HG03095 (cell line): ENCODE measurements around the gene MXI1.
A peak's percentile ranks its signal among the peaks of the same experiment; 100 is the strongest.
"Not testable (repeated sequence)": the region's sequence is repeated elsewhere in the genome, so short reads cannot be mapped to it uniquely, and the experiment has no call there.

Source experiments
- ATAC-seq: cut with Tn5 transposase; IDR thresholded peaks from one replicate; pipeline ENCODE4 v1.9.1; 2021; ENCODE audit warnings: moderate library complexity; ENCODE audit not compliant: unreplicated experiment

Gene MXI1

DNA sequence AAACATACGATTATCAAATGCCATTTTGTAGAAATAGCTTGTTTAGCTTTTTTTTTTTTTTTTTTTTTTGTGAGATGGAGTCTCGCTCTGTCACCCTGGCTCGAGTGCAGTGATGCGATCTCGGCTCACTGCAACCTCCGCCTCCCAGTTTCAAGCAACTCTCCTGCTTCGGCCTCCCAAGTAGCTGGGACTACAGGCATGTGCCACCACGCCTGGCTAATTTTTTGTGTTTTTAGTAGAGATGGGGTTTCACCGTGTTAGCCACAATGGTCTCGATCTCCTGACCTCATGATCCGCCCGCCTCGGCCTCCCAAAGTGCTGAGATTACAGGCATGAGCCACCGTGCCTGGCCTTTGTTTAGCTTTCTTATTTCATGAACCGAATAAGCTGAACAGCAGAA, 65.6 kb downstream of the MXI1 start:
- ATAC-seq: not testable (repeated sequence)

DNA sequence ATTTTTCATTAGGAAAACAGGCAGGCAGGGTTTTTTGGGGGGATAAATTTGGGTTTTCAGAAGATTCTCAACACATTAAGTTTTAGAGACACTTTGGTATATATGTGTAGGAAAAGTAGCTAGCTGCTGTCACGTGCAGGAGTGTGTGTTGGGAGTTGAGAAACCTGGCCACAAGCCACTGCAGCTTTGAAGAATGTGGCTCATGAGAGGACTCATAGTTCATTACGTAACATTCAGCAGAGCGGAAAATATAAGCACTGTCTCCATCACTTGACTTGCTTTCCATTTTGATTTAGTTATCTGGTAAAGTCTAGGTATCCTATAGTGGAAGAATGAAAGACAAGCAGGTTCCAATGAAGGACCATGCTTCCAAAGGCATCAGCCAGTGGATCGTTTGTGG, 66.1 kb downstream of the MXI1 start:
- ATAC-seq: peak; percentile 40

DNA sequence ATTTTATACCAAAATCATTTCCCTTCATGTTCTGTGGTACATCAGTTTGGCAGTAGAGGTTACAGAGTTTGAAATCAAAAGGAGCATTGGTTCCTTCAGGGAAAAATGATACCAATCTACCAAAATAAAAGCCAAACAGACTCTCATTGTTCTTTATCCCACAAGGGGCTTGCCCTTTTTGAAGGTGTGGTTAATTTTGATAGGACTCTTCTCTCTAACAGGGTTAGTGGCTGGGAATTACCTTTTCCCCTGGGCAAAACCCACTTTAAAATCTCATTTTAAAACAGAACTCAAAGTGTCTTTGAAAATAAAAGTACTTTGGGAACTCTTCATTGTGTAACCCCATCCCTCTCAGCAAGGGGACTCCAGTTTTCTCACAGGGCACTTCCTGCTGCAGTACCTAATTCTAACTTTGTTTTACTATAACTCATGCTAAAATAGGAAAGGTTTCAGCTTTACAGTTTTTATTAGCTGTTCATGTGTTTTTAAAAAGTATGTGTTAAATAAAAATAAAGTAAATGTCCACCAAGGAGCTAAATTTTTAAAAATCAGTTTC, 66.7 kb downstream of the MXI1 start:
- ATAC-seq: no peak

DNA sequence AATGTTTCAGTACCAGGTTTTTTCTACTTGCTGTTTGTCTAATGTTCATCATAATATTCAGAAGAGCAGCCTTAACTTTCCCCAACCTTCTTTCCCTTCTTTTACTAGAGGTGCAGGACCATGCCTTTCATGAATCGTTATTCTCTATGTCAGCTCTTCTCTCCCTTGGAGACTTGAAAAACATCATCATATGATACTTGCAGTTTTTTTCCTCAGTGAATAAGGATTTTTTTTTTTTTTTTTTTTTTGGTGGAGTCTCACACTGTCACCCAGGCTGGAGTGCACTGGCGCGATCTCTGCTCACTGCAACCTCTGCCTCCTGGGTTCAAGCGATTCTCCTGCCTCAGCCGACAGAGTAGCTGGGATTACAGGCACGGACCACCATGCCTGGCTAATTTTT, 67.2 kb downstream of the MXI1 start:
- ATAC-seq: no peak

DNA sequence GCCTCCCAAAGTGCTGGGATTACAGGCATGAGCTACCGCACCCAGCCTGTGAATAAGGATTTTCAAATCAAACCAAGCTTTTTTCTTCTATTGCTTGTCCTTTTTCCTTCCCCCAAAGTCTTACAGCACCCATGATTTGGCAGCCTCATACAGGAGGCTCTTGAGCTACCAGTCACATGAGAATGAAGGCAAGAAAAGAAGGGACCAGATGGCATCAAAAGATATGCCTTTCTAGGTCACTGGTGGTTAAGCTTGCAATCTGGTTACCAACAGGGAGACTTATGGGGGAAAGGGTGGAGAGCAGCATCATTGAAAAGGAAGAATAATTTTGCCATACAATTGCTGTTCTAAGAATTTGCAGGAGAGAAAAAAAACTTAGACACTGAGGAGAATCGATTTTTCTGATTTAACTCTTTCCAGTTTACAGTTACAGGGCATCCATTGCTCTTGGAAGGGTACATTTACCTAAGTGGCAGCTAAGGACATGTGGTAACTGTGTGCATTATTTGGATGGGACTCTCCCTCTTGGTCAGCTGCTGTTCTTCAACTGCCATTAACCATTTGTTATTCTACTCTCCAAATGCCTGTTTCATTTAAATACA, 67.8 kb downstream of the MXI1 start:
- no peak for ATAC-seq

DNA sequence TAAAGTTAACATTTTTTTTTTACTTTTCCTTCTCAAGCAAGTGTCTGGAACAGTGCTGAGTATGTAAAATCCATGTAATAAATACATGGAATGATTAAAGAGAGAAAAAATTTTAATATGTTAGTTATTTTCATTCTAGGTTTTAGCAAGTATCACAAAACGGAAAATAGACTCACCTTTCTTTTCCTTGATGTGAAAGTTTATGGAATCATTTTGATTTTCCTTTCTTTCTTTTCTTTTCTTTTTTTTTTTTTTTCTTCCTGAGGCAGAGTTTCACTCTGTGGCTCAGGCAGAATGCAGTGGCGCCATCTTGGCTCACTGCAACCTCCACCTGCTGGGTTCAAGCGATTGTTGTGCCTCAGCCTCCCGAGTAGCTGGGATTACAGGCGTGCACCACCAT, 69.2 kb downstream of the MXI1 start:
- no peak for ATAC-seq

DNA sequence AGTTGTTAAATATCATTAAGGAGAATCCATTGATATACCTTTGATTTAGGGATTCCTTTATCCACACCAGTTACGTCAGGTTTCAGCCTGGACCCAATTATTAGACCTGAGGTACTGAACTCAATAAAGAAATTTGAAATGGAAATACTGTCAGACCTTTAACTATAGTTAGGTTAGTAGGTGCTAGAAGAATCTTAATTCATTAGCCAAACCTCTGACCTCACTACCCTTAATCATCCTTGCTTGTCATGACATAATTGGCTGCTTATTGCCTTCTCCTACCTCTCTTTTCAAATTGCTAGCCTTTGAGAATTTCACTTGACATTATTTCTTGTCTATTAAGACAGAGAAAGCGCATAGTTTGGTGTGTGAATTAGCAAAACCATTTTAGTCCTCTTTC, 70.2 kb downstream of the MXI1 start:
- no peak for ATAC-seq

DNA sequence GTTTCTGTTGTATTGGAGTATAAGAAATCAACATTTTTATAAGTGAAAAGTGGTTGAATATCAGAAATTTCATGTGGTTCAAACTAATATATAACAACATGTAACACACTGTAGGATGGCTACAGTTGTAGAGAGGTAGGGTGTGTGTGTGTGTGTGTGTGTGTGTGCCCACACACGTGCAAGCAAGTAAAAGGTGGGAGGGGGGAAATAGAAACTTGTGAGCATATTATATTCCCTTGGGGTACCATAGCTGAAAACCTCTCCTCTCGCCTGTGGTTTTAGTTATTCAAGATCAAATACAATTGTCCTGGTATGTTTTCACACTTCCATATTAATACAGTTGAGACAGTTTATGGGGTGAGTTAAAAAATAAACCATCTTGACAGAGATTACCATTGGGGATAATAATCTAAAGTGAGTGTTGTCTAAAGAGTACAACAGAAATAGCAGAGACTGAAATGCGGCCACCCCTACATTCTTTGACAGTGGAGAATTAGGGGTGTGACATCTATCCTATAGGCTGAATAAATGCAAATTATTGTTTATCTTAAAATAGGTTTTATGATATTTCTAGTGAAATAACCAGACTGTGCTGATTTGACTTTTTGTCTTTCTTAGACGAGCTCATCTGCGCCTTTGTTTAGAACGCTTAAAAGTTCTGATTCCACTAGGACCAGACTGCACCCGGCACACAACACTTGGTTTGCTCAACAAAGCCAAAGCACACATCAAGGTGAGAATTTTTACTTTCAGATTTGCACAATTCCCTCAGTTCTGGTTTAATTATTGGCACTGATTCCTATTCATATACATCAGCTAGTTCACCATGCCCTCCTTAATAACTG, 71.4 kb downstream of the MXI1 start:
- no peak for ATAC-seq

DNA sequence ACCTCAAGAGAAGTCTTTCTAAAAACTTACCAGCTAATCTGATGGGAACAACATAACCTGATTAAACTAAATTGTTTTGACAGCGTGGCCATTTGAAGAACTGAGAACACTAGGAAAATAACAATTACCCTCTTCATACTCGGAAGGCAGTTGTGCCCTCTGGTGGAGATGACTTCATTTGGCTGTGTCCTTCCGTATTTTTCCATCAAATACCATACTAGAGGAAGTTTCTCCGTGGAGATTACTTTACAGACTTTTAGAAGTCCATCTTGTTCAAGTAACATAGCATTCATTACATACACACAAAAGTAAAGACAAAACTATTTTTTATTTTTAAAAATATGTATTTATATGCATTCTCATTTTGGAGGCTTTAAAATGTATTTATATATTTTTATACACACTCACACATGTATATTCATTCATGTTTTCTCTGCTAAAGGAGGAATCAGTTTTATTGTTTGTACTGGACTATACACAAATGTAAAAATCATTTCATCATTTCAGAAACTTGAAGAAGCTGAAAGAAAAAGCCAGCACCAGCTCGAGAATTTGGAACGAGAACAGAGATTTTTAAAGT, 72.1 kb downstream of the MXI1 start:
- ATAC-seq: no peak

DNA sequence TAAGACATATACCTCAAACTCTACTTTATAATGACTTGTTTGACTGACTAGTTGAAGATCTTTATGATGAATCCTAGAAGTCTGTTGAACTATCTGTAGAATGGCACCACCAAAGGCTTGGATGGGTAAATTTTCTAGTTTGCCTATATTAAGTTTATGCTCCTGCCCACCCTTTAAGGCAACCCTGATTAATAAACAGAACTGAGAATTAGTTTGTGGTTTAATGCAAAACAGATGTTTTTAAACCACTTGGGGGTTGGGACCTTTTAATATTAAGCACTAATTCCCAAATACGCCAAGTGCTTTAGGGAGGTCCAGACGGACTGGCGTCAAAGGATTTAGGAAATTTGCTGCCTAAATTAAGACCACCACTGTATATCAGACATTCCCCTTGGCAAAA, 76.9 kb downstream of the MXI1 start:
- no peak for ATAC-seq

DNA sequence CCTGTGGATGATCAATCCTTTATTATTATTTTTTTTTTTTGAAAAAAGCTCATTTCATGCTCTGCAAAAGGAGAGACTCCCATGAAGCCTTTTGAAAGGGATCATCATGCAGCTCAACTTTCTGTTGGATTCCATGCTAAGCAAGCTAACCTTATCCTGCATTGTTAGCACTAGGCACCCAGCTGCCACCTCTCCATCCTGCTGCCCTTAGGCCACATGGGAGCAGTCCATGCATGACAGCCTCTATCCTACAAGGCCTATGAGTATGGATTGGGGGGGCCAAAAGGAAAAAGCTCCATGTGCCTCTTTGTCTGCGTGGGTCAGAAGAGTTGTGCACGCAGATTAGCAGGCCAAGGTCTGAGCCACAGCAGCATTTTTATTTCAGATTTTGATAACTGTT, 78.1 kb downstream of the MXI1 start:
- ATAC-seq: no peak

DNA sequence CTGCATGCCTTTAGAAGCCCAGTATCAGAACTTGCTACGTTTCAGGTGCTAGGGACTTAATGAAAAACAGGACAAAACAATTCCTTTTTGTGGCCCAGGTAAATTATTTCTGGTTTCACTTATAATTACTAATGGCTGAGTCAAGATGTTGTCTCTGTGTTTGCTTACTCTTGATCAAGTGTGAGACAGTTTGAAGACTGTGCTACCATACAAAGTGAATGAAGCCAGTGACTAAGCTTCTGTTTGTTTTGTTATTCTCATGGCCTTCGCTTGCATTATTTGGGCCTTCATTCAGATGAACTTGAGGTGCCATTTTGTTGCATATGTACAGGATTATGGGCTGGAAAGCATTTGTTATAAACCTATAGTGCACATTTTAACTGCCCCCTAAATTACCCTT, 79.4 kb downstream of the MXI1 start:
- no peak for ATAC-seq

DNA sequence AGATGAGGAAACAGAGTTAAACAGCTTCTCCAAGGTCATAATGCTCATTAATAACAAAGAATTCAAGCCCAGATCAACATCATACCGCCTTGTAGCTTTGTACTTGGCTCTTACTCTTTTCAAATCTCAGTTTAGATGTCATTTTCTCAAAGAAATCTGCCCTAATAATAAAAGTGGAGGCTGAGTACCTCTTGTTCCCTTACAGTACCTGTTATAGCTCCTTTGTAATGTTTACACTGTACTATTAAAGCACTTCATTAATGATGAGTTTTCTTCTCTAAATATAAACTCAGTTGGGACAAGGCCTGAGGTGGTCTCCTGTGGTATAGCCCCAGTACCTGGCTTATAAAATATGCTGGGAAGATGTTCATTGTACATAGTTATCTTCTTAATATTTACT, 89.6 kb downstream of the MXI1 start:
- no peak for ATAC-seq

DNA sequence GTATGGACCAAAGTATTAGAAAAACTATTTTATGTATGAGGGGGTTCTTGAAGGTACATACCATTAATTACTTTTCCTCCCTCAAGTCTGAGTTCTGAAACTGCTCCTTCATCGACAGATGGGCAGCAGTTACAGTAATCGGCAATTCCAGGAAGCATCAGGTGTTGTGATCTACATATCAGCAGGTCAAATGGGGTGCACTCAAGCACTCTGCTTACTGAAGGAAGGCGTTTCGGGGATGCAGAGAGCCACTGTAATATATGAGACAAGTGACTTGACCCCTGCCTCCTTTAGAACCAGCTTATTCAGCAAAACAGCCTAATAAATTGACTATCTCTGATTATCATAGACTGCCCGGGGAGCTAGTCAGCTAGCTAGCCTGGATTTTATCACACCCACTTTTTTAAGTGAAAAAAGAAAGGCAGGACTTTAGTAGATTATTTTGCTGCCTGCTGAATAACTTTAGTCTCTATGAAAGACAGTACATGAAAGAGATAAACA, 93.1 kb downstream of the MXI1 start:
- no peak for ATAC-seq

DNA sequence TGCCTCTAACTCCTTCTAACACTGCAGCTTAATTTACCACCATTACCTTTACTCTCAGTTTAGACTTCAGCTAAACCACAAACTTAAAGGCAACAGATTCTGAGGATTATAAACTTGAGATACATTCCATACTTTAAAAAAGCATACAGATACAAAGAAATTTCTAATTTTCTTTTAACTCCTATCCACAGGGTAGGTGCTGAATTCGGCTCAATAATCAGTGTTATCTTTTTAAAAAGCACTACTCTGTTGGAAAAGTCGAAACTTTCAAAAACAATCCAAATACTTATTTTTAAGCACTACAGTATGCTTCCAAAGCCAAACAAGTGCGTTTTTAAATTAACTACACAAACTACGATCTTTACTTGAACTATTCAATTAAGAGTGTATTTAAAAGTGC, 96.3 kb downstream of the MXI1 start:
- ATAC-seq: no peak

DNA sequence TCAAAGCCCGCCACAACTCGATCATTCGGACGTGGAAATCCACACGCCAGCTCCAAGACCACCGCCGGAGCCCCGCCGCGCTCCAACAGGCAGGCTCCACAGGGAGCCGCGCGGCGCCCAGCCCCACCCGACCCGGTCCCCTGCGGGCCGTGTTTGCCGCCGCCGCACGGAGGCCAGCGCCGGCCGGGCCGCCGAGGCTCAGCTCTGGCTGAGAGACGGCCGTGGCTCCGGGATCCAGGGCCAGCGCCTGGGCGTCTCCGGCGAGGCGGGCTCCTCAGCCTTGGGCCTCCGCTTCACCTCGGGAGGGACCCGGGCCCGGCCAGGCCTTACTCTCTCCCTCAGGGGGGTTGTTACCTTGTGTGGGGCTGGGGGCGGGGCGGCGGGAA, 97.0 kb downstream of the MXI1 start:
- ATAC-seq: peak; percentile 39

DNA sequence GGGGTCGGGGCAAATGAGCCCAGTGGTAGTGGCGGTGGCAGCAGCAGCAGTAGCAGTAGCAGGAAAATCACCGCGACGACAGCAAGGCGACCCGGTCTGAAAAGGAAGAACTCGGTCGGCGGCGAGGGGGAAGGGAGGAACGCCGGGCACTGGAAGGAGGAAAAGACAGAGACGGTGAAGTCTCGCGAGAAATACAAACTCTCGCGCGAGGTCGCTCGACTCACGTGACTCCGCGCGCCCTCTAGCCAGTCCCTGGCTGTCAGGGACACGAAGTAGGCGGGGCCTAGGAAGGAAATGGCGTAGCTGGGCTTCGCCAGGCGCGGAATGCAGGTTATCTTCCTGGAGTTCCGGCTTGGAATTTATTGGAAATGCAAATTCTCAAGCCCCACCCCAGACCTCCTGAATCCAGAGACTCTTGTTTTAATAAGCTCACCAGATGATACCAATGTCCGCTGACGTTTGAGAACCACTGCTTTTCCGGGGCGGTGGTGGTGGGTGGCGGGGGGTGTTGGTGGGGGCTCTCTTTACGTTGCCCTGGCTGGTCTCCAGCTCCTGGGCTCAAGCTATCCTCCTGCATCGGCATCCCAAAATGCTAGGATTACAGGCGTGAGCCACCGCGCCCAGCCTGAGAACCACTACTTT, 97.5 kb downstream of the MXI1 start, which contains the start of gene SMNDC1:
TSS of gene SMNDC1 (minus strand) at position 141 of the 642 bp plus-strand sequence. CDS start 1,333 bp downstream, outside the sequence.
- peak; percentile 81 for ATAC-seq

DNA sequence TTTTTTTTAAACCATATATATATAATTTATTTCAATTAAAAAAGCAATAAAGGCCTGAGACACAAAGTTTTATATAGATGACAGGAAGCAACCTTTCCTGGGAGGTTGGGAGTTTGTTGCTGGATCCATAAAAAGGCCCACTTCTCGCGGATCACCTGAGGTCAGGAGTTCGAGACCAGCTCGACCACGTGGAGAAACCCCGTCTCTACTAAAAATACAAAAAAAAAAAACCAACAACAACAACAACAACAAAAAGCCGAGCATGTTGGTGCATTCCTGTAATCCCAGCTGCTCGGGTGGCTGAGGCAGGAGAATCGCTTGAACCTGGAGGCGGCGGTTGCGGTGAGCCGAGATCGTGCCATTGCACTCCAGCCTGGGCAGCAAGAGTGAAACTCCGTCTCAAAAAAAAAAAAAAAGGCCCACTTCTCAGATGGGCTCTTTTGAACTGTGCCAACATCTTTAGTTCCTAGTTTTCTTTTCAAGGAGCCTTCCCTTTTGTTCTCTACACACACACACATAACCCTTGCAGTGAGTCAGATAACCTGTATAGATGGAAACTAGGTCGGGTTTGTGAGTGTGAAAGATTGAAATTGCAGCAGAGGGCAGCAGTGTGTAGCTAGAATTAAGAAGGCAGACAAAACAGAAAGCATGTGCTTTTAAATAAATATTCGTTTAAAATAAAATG, 98.5 kb downstream of the MXI1 start:
- ATAC-seq: peak; percentile 39

DNA sequence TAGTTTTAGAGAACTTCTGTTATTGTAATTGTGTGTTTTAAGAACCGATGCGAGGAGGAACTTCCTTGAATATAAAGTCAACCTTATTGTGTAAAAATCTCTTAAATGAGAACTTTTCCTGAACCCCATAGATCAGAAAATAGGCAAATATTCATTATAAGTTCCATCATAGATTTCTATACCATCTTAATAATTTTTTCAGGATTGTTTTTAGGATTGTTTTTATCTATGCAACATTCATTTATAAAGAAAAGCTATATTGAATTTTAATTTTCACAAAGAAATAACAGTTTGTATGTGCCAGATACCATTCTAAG, 99.0 kb downstream of the MXI1 start:
- no peak for ATAC-seq

DNA sequence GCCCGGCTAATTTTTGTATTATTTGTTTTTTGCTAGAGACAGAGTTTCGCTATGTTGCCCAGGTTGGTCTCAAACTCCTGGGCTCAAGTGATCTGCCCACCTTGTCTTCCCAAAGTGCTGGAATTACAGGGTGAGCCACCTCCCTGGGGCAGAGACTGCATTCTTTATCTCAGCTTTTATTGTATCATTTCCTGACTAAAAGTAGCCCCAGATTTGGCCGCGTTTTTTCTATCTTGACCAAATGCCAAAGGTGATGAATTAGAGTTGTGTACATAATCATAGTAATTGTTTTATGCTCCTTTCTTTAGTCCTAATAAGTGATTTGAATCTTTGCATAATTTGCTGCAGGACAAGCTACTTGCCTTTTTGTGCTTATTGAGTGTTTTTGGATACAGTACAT, 100.4 kb downstream of the MXI1 start:
- ATAC-seq: no peak

DNA sequence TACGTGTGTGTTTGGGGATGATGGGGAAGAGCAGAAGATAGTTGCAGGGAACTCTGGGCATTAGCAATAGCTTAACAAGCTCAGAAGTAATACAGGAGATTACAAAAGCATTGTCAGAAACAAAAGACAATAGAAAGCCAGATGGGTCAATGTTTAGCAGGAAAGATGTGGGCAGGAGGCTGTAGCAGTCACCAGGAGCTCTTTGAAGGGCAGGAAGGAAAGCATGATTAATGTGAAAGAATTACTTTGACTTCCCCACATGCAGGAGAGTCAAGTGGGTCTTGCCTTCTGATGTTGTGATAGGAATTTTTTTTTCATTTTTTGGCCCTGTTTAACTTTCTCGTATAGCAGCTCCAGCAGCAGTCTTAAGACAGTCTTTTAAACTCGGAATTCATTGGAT, 103.3 kb downstream of the MXI1 start:
- no peak for ATAC-seq
